IMR-90 (cell line): ENCODE data around the gene SNX32.

Experiments used
- MAZ ChIP-seq: IDR thresholded peaks from 2 replicates; pipeline ENCODE4 v1.6.1; 2012; ENCODE audit warnings: low read depth, mild to moderate bottlenecking, low read length, improper control_type of control experiment, moderate library complexity, borderline replicate concordance
- RAD21 ChIP-seq: IDR thresholded peaks from 2 replicates; pipeline ENCODE4 v1.6.1; 2012; ENCODE audit warnings: low read length, improper control_type of control experiment
- RCOR1 ChIP-seq: IDR thresholded peaks from 2 replicates; pipeline ENCODE4 v1.6.1; 2012; ENCODE audit warnings: mild to moderate bottlenecking, low read length, improper control_type of control experiment; ENCODE audit not compliant: insufficient replicate concordance
- TF ChIP-seq, protein P1 (sequence below): conservative IDR thresholded peaks from 2 replicates; pipeline ENCODE4 v1.5.1; 2012; ENCODE audit warnings: mild to moderate bottlenecking, low read depth, low read length, improper control_type of control experiment

DNA sequence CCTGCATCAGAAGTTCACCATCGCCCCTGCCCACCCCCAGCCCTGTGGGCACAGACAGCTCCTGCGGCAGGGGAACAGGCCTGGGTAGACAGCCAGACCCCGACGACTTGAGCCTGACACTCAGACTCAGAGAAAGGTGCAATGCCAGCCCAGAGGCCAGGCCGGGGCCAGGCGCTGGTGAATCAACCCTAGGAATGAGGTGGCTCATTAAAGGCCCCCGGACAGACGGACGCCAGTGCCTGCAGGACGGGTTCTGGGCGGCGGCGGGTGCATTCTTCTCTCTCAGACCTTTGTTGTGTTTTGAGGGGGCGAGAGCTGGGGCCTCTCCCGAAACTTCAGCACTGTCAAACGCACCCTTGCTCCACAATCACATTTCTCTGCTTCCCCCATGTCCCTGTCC, 41.3 kb upstream of the SNX32 start:
- TF ChIP-seq, protein P1, sequence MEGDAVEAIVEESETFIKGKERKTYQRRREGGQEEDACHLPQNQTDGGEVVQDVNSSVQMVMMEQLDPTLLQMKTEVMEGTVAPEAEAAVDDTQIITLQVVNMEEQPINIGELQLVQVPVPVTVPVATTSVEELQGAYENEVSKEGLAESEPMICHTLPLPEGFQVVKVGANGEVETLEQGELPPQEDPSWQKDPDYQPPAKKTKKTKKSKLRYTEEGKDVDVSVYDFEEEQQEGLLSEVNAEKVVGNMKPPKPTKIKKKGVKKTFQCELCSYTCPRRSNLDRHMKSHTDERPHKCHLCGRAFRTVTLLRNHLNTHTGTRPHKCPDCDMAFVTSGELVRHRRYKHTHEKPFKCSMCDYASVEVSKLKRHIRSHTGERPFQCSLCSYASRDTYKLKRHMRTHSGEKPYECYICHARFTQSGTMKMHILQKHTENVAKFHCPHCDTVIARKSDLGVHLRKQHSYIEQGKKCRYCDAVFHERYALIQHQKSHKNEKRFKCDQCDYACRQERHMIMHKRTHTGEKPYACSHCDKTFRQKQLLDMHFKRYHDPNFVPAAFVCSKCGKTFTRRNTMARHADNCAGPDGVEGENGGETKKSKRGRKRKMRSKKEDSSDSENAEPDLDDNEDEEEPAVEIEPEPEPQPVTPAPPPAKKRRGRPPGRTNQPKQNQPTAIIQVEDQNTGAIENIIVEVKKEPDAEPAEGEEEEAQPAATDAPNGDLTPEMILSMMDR, result no peak
- TF ChIP-seq RAD21 (no peak), MAZ (no peak), RCOR1 (no peak)
